NB4 (cell line): Measurements from ENCODE around the gene ISYNA1.

ENCODE experiments used
- DNase-seq: peaks from one replicate; pipeline ENCODE4 v3.0.0; 2010; ENCODE audit warnings: low read depth
- H3K4me3 ChIP-seq: one replicate; pipeline ENCODE4 v1.5.1; 2011; ENCODE audit warnings: mild to moderate bottlenecking, low read depth, low read length, moderate library complexity
- MYC ChIP-seq: IDR thresholded peaks from 2 replicates; pipeline ENCODE4 v1.6.1; 2011; ENCODE audit warnings: low read depth, low read length
- POLR2A ChIP-seq: IDR thresholded peaks from 2 replicates; pipeline ENCODE4 v1.6.1; 2011; ENCODE audit warnings: mild to moderate bottlenecking; ENCODE audit not compliant: insufficient read length; ENCODE audit errors: extremely low read depth
- TF ChIP-seq, protein P1 (sequence below): IDR thresholded peaks from one replicate; pipeline ENCODE4 v1.5.1; 2012; ENCODE audit warnings: low read depth, low read length
- TF ChIP-seq, protein P2 (sequence below): IDR thresholded peaks from 2 replicates; pipeline ENCODE4 v1.6.1; 2011; ENCODE audit warnings: low read depth, low read length

Gene ISYNA1

DNA sequence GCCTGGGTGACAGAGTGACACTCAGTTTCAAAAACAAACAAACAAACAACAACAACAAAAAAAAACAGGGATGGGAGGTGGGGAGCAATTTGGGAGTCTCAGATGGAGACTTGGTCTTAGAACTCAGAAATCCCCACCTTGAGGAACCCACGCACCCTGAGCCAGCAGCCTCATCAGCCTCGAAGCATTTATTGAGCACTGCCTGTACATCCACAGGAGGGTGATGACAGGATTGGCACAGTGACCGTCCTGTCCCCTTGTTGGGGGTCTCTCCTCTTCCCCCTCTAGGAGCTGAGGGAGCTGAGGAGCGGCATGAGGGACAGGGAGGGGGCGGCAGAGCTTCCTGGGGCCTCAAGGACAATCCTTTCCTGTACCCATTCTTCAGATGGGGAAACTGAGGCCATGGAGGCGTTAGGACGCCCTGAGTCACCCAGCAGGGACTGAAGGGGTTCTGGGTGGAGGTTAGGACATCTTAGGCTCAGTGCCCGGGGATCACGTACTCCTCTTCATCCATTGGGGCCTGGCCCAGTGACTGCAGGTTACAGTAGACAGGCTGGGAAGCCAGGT, 46.3 kb downstream of the ISYNA1 start:
- H3K4me3 ChIP-seq = no peak overlapping the region
- TF ChIP-seq, protein P1, sequence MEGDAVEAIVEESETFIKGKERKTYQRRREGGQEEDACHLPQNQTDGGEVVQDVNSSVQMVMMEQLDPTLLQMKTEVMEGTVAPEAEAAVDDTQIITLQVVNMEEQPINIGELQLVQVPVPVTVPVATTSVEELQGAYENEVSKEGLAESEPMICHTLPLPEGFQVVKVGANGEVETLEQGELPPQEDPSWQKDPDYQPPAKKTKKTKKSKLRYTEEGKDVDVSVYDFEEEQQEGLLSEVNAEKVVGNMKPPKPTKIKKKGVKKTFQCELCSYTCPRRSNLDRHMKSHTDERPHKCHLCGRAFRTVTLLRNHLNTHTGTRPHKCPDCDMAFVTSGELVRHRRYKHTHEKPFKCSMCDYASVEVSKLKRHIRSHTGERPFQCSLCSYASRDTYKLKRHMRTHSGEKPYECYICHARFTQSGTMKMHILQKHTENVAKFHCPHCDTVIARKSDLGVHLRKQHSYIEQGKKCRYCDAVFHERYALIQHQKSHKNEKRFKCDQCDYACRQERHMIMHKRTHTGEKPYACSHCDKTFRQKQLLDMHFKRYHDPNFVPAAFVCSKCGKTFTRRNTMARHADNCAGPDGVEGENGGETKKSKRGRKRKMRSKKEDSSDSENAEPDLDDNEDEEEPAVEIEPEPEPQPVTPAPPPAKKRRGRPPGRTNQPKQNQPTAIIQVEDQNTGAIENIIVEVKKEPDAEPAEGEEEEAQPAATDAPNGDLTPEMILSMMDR = no peak
- TF ChIP-seq, protein P2, sequence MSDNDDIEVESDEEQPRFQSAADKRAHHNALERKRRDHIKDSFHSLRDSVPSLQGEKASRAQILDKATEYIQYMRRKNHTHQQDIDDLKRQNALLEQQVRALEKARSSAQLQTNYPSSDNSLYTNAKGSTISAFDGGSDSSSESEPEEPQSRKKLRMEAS = no peak
- no peak for TF ChIP-seq MYC
- no peak for TF ChIP-seq POLR2A
- DNase-seq = no peak

DNA sequence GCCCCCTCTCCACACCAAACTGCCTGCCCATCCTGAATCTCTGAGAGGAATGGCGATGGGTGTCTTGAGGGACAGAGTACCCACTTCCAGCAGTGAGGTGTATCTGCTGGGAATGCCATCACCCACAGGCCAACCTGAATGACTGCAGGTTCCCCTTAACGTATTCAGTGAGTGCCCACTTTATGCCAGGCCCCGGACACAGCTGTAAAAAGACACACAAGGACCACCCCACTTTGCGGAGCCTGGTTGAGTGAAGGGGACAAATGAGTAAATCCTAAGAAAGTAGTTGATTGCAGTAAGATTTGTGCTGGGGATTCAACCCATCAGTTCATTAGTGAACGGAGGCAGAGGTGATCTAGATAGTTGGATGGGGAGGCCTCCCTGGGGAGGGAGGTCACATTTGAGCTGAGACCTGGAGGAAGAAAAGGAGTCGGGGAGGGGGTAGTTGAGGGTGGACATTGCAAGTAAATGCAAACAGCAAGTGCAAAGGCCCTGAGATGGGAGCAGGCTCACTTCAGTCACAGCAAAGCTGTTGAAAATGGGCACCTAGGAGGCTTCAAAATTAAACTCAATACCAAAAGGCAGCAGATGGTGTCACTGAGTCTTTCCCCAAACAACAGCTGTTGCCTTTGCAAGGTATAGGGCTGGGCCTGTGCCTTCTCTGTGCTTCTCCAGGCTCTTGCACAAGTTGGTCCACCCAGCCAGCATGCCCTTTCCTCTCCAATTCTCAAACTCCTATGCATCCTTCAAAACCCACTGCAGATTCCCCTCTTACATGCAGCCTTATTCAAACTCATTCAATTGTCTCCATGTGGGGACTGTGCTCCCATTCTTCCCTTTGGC, 47.6 kb downstream of the ISYNA1 start:
- no peak for DNase-seq
- no peak overlapping the region for H3K4me3 ChIP-seq
- TF ChIP-seq, protein P1 = no peak
- TF ChIP-seq POLR2A (no peak), MYC (no peak)
- TF ChIP-seq, protein P2 = no peak

DNA sequence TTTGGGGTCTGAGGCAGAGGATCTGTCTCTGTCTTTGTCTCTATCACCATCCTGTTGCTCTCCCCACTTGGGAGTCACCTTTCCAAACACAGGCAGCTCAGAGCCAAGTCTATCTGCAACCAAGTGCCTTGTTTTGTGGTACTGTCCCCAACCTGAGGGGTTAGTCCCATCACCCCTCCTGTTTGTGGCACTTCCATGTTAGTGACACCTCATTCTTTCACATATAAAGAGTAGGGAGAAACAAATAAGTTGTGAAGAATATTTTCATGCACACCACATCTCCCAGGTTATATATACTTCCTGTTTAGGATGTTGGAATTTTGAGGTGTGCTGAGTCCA, 48.2 kb downstream of the ISYNA1 start:
- no peak for DNase-seq
- TF ChIP-seq MYC = no peak
- TF ChIP-seq, protein P1 = no peak
- TF ChIP-seq, protein P2 = no peak
- TF ChIP-seq POLR2A = no peak
- H3K4me3 ChIP-seq = no peak overlapping the region

DNA sequence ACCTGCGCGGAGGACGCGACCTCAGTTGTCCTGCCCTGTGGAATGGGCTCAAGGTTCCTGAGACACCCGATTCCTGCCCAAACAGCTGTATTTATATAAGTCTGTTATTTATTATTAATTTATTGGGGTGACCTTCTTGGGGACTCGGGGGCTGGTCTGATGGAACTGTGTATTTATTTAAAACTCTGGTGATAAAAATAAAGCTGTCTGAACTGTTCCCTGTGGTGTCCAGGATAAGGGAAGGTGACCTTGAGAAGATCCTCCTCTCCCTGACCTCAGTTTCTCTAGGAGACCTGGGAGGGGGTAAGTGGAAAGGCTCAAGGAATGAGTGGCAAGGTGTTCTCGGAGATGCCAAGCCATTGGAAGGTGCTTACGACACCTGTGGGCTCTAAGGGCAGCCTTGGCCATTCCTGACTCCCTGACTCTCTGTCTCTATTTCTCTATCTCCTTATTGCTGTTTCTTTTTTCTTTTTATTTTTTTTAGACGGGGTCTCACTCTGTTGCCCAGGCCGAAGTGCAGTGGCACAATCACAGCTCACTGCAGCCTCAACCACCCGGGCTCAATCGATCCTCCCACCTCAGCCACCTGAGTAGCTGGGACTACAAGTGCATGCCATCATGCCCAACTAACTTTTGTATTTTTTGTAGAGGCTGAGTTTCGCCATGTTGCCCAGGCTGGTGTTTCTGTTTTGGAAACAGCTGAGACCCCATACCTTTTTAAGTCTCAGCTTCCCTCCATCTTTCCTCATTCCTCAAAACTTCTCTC, 48.8 kb downstream of the ISYNA1 start:
- no peak overlapping the region for H3K4me3 ChIP-seq
- no peak for DNase-seq
- TF ChIP-seq POLR2A (no peak), MYC (no peak)
- TF ChIP-seq, protein P1 = no peak
- TF ChIP-seq, protein P2 = no peak

DNA sequence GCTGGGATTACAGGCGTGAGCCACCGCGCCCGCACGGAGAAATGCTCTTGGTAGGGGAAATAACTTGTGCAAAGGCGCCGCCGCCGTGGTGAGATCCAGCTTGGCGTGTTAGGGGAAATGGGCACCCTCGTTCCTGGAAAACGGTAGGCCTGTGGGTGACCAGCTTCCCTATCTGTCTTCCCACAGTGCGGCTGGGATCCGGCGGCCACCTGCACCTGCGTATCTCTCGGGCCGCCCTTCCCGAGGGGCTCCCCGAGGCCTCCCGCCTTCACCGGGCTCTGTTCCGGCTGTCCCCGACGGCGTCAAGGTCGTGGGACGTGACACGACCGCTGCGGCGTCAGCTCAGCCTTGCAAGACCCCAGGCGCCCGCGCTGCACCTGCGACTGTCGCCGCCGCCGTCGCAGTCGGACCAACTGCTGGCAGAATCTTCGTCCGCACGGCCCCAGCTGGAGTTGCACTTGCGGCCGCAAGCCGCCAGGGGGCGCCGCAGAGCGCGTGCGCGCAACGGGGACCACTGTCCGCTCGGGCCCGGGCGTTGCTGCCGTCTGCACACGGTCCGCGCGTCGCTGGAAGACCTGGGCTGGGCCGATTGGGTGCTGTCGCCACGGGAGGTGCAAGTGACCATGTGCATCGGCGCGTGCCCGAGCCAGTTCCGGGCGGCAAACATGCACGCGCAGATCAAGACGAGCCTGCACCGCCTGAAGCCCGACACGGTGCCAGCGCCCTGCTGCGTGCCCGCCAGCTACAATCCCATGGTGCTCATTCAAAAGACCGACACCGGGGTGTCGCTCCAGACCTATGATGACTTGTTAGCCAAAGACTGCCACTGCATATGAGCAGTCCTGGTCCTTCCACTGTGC, 49.6 kb downstream of the ISYNA1 start:
- TF ChIP-seq, protein P1 = peak; percentile 83
- TF ChIP-seq, protein P2 = peak; percentile 86
- peak; percentile 85 for TF ChIP-seq MYC
- TF ChIP-seq POLR2A = no peak
- H3K4me3 ChIP-seq = no peak overlapping the region
- DNase-seq = peak; percentile 81
